ELF-1 (cell line): ENCODE data around the gene GABRG3.

Source experiments
- DNase-seq: peaks from one replicate; pipeline ENCODE4 v3.0.0-alpha.2; 2016; ENCODE audit warnings: low read depth, low spot score

GABRG3 gene

GRCh38 chr15:27498700-27499099 is 527.7 kb downstream of the GABRG3 start:
- no peak for DNase-seq

GRCh38 chr15:27499191-27499590 is 528.2 kb downstream of the GABRG3 start:
- no peak for DNase-seq

GRCh38 chr15:27499719-27500118 is 528.7 kb downstream of the GABRG3 start:
- DNase-seq: no peak

GRCh38 chr15:27500206-27500605 is 529.2 kb downstream of the GABRG3 start:
- peak; percentile 57 for DNase-seq

- no peak for DNase-seq
These were observed 535.8 kb downstream of the GABRG3 start for GRCh38 chr15:27506752-27507151.

- no peak for DNase-seq
These were observed 538.0 kb downstream of the GABRG3 start for GRCh38 chr15:27509014-27509413.

GRCh38 chr15:27512281-27513001 is 541.5 kb downstream of the GABRG3 start:
- no peak for DNase-seq

- no peak for DNase-seq
These were observed 543.5 kb downstream of the GABRG3 start for GRCh38 chr15:27514526-27514925.

- peak; percentile 21 for DNase-seq
These were observed 556.6 kb downstream of the GABRG3 start for GRCh38 chr15:27527490-27528067.

- DNase-seq: no peak
These were observed 558.4 kb downstream of the GABRG3 start for GRCh38 chr15:27529399-27529798.

- DNase-seq: no peak
These were observed 560.0 kb downstream of the GABRG3 start for GRCh38 chr15:27530994-27531393.

- DNase-seq: no peak
These were observed 561.4 kb downstream of the GABRG3 start for GRCh38 chr15:27532358-27532757.

GRCh38 chr15:27535445-27536129 is 564.6 kb downstream of the GABRG3 start:
- DNase-seq: no peak

GRCh38 chr15:27538325-27538724 is 567.3 kb downstream of the GABRG3 start:
- DNase-seq: no peak

- DNase-seq: no peak
These were observed 570.6 kb downstream of the GABRG3 start for GRCh38 chr15:27541581-27541980.

- no peak for DNase-seq
These were observed 574.7 kb downstream of the GABRG3 start for GRCh38 chr15:27545494-27546255.

- no peak for DNase-seq
These were observed 578.8 kb downstream of the GABRG3 start for GRCh38 chr15:27549746-27550145.

GRCh38 chr15:27550635-27551034 is 579.7 kb downstream of the GABRG3 start:
- DNase-seq: no peak

GRCh38 chr15:27561816-27562215 is 590.8 kb downstream of the GABRG3 start:
- no peak for DNase-seq

- DNase-seq: no peak
These were observed 592.9 kb downstream of the GABRG3 start for GRCh38 chr15:27563765-27564370.

GRCh38 chr15:27564656-27565055 is 593.7 kb downstream of the GABRG3 start:
- no peak for DNase-seq

GRCh38 chr15:27570746-27571145 is 599.8 kb downstream of the GABRG3 start:
- no peak for DNase-seq
